Hypothalamus (tissue), 51 donors: Measurements from ENCODE around the gene OR5H1.

ENCODE experiments used
- DNase-seq, 51 donors: peaks; one replicate each; lab custom pipeline; 2025; lab: John Stamatoyannopoulos, UW

OR5H1 gene

DNA sequence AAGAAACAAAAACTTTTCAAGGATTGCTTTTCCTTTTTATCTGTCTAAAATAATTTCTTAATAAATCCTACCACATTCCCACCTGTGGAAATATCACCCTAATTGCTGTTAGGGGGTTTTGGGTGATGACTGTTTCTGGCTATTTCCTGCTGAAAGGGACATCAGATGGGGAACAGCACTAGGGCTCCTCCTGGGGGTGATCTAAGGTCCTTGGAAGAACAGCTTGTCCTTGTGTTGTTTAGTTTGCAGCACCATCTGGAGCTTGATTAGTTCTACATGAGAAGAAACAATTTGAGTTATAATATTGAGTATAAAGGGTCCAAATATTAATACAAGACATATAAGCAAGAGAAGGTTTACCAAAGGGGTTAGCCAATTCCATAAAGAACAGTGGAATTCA lies 54.7 kb downstream of the OR5H1 start:
- DNase-seq, result no peak
